H1 (cell line): Measurements from ENCODE around the gene NPIPB6. TPM values are rescaled to one million over a fixed set of nuclear protein-coding genes. Genes with fewer than 3 reads are reported as not detected.

Experiments used
- CTCF ChIA-PET: fragments of 300-600 bp; sonication (Branson Sonifier 250); formaldehyde crosslinking; loops from one replicate; lab custom pipeline; 2021; ENCODE audit not compliant: partially characterized antibody; lab: Charles Lee
- POLR2A ChIA-PET: fragments of 300-600 bp; sonication (Branson Sonifier 250); formaldehyde crosslinking; loops from one replicate; lab custom pipeline; 2021; ENCODE audit warnings: inconsistent platforms; ENCODE audit not compliant: partially characterized antibody; lab: Charles Lee
- DNase-seq, 2 experiments: peaks; one replicate each; pipeline versions ENCODE4 v3.0.0 to v3.0.0-alpha.2; 2010 to 2022; ENCODE audit warnings: low spot score in 2 of 2, low read depth in 1 of 2, mixed read lengths in 1 of 2
- FAIRE-seq: peaks from 2 replicates; lab custom pipeline; 2011; peaks lifted over from hg19 to GRCh38; lab: Jason Lieb, UNC
- H2AFZ ChIP-seq: 2 replicates; pipeline ENCODE4 v1.8.1; 2012; ENCODE audit warnings: low read length, inconsistent platforms
- H2AK5ac ChIP-seq: 2 replicates; pipeline ENCODE4 v1.6.1; 2013; ENCODE audit warnings: low read depth, low read length
- H2BK120ac ChIP-seq: replicated peaks from 2 replicates; pipeline ENCODE3; 2013; ENCODE audit warnings: low read depth, low read length, inconsistent platforms
- H2BK12ac ChIP-seq: 2 replicates; pipeline ENCODE4 v1.6.1; 2013; ENCODE audit warnings: low read depth, low read length
- H2BK15ac ChIP-seq: 2 replicates; pipeline ENCODE4 v1.6.1; 2013; ENCODE audit warnings: low read length
- H2BK20ac ChIP-seq: 2 replicates; pipeline ENCODE4 v1.6.1; 2013; ENCODE audit warnings: low read length
- H2BK5ac ChIP-seq: 2 replicates; pipeline ENCODE4 v1.6.1; 2013; ENCODE audit warnings: low read depth, low read length
- H3K14ac ChIP-seq: 2 replicates; pipeline ENCODE4 v1.6.1; 2013; ENCODE audit warnings: inconsistent platforms; ENCODE audit not compliant: insufficient read length
- H3K18ac ChIP-seq: 2 replicates; pipeline ENCODE4 v1.6.1; 2013; ENCODE audit warnings: low read length; ENCODE audit errors: extremely low read depth
- H3K23ac ChIP-seq: 2 replicates; pipeline ENCODE4 v1.6.1; 2013; ENCODE audit warnings: inconsistent platforms; ENCODE audit not compliant: insufficient read length
- H3K23me2 ChIP-seq: 2 replicates; pipeline ENCODE4 v1.6.1; 2013; ENCODE audit warnings: low read depth, low read length
- H3K27ac ChIP-seq: 2 replicates; pipeline ENCODE4 v1.6.1; 2011; ENCODE audit warnings: low read depth, low read length, inconsistent platforms
- H3K27me3 ChIP-seq, 4 experiments: replicated peaks in 1 of 4; 1 replicate in 1 of 4; 2 replicates in 3 of 4; pipeline versions ENCODE4 v1.6.1 to v1.8.1; 2011 to 2013; ENCODE audit warnings: low read length in 3 of 4, mild to moderate bottlenecking in 3 of 4, inconsistent platforms in 2 of 4, mixed read lengths in 2 of 4, moderate library complexity in 1 of 4; ENCODE audit not compliant: control insufficient read depth in 3 of 4, insufficient read depth in 3 of 4; ENCODE audit errors: extremely low read depth in 1 of 4
- H3K36me3 ChIP-seq, 4 experiments: 2 replicates each; pipeline versions ENCODE4 v1.6.1 to v1.8.1; 2011 to 2013; ENCODE audit warnings: mild to moderate bottlenecking in 4 of 4, low read length in 3 of 4, moderate library complexity in 2 of 4, control low read depth in 1 of 4, inconsistent platforms in 1 of 4; ENCODE audit not compliant: insufficient read depth in 4 of 4, control insufficient read depth in 2 of 4
- H3K4ac ChIP-seq: replicated peaks from 2 replicates; pipeline ENCODE3; 2013; ENCODE audit warnings: low read length, low read depth, mixed read lengths, inconsistent platforms; ENCODE audit not compliant: insufficient read length
- H3K4me1 ChIP-seq, 4 experiments: replicated peaks in 1 of 4; 1 replicate in 1 of 4; 2 replicates in 3 of 4; pipeline versions ENCODE4 v1.6.1 to v1.8.1; 2011 to 2013; ENCODE audit warnings: low read length in 3 of 4, inconsistent platforms in 2 of 4, mixed read lengths in 1 of 4; ENCODE audit not compliant: insufficient read depth in 4 of 4, control insufficient read depth in 3 of 4
- H3K4me2 ChIP-seq, 2 experiments: 2 replicates each; pipeline versions ENCODE4 v1.6.1 to v1.8.1; 2011 to 2013; ENCODE audit warnings: low read depth in 2 of 2, low read length in 2 of 2, control low read depth in 1 of 2, inconsistent platforms in 1 of 2, mild to moderate bottlenecking in 1 of 2; ENCODE audit not compliant: insufficient read depth in 1 of 2
- H3K4me3 ChIP-seq, 4 experiments: fragments of 200-600, 300-600 bp in 1 of 4; sonication (generic), shearing (Covaris generic), sonication (Bioruptor Twin) in 1 of 4; 2 replicates each; pipeline versions ENCODE4 v1.5.1 to v1.8.1; 2011 to 2016; ENCODE audit warnings: low read length in 4 of 4, low read depth in 3 of 4, control low read depth in 2 of 4, inconsistent platforms in 2 of 4, mild to moderate bottlenecking in 2 of 4, mixed read lengths in 1 of 4, moderate library complexity in 1 of 4; ENCODE audit not compliant: insufficient read depth in 2 of 4; ENCODE audit errors: extremely low read depth in 1 of 4
- H3K56ac ChIP-seq: replicated peaks from 2 replicates; pipeline ENCODE3; 2013; ENCODE audit warnings: low read depth, mild to moderate bottlenecking, mixed read lengths, low read length, inconsistent platforms; ENCODE audit not compliant: insufficient read length
- H3K79me1 ChIP-seq: 2 replicates; pipeline ENCODE4 v1.6.1; 2013; ENCODE audit warnings: low read depth, low read length, control low read depth
- H3K79me2 ChIP-seq, 2 experiments: 2 replicates each; pipeline versions ENCODE4 v1.6.1 to v1.8.1; 2012 to 2013; ENCODE audit warnings: low read length in 2 of 2, mild to moderate bottlenecking in 2 of 2, inconsistent platforms in 1 of 2; ENCODE audit not compliant: insufficient read depth in 2 of 2, control insufficient read depth in 1 of 2
- H3K9ac ChIP-seq, 4 experiments: replicated peaks in 1 of 4; 1 replicate in 1 of 4; 2 replicates in 3 of 4; pipeline versions ENCODE4 v1.6.1 to v1.8.1; 2011 to 2013; ENCODE audit warnings: low read depth in 3 of 4, low read length in 3 of 4, control low read depth in 2 of 4, mild to moderate bottlenecking in 2 of 4, moderate library complexity in 2 of 4, inconsistent platforms in 1 of 4; ENCODE audit errors: extremely low read depth in 1 of 4
- H3K9me3 ChIP-seq, 2 experiments: 2 replicates each; pipeline versions ENCODE4 v1.6.1 to v1.8.1; 2012 to 2013; ENCODE audit warnings: mild to moderate bottlenecking in 2 of 2, moderate library complexity in 2 of 2, control low read depth in 1 of 2, inconsistent platforms in 1 of 2, low read depth in 1 of 2, low read length in 1 of 2, mixed read lengths in 1 of 2; ENCODE audit not compliant: insufficient read depth in 2 of 2
- H4K20me1 ChIP-seq, 2 experiments: replicated peaks in 1 of 2; 2 replicates each; pipeline versions ENCODE3 to v1.8.1; 2011 to 2013; ENCODE audit warnings: inconsistent platforms in 2 of 2, low read length in 2 of 2, mild to moderate bottlenecking in 1 of 2; ENCODE audit not compliant: insufficient read depth in 2 of 2, control insufficient read depth in 1 of 2
- H4K5ac ChIP-seq: 2 replicates; pipeline ENCODE4 v1.6.1; 2013; ENCODE audit warnings: low read length, low read depth, mixed read lengths, inconsistent platforms; ENCODE audit not compliant: insufficient read length
- H4K8ac ChIP-seq: 2 replicates; pipeline ENCODE4 v1.8.0; 2013; ENCODE audit warnings: mild to moderate bottlenecking, moderate library complexity, low read length, inconsistent platforms; ENCODE audit not compliant: insufficient read depth; ENCODE audit errors: extremely low read depth
- H4K91ac ChIP-seq: replicated peaks from 2 replicates; pipeline ENCODE3; 2013; ENCODE audit warnings: low read length, mixed read lengths, inconsistent platforms; ENCODE audit not compliant: insufficient read length
- CREB1 ChIP-seq: IDR thresholded peaks from 2 replicates; pipeline ENCODE4 v1.6.1; 2012; ENCODE audit warnings: inconsistent platforms
- GTF2F1 ChIP-seq: IDR thresholded peaks from 2 replicates; pipeline ENCODE4 v1.6.1; 2012; ENCODE audit warnings: low read depth, low read length, improper control_type of control experiment, borderline replicate concordance
- JUN ChIP-seq: IDR thresholded peaks from 2 replicates; pipeline ENCODE4 v1.6.1; 2011; ENCODE audit warnings: low read depth, mild to moderate bottlenecking, improper control_type of control experiment, low read length
- MAFK ChIP-seq: IDR thresholded peaks from 2 replicates; pipeline ENCODE4 v1.6.1; 2012; ENCODE audit warnings: low read depth, mild to moderate bottlenecking, improper control_type of control experiment, low read length
- POLR2A ChIP-seq, 2 experiments: IDR thresholded peaks; 1 replicate in 1 of 2; 2 replicates in 1 of 2; pipeline ENCODE4 v1.6.1; 2011; ENCODE audit warnings: low read depth in 2 of 2, low read length in 2 of 2, mild to moderate bottlenecking in 2 of 2; ENCODE audit errors: control extremely low read depth in 1 of 2
- POLR2AphosphoS5 ChIP-seq: IDR thresholded peaks from 2 replicates; pipeline ENCODE4 v1.6.1; 2011; ENCODE audit warnings: low read depth, low read length
- RBBP5 ChIP-seq: IDR thresholded peaks from 2 replicates; pipeline ENCODE4 v1.7.1; 2012; ENCODE audit warnings: low read depth, mild to moderate bottlenecking, inconsistent platforms, low read length, moderate library complexity, borderline replicate concordance
- RFX5 ChIP-seq: IDR thresholded peaks from 2 replicates; pipeline ENCODE4 v1.6.1; 2011; ENCODE audit warnings: low read depth, low read length, improper control_type of control experiment, borderline replicate concordance
- ZNF274 ChIP-seq: IDR thresholded peaks from 2 replicates; pipeline ENCODE4 v1.7.0; 2012; ENCODE audit warnings: low read length, borderline replicate concordance; ENCODE audit errors: extremely low read depth
- WGBS, 2 experiments: shearing (Covaris generic) in 1 of 2; methylation state at CpG; one replicate each; pipeline versions ENCODE4 v1.1.6 to v1.1.7; 2013 to 2015; ENCODE audit warnings: low lambda C conversion rate in 2 of 2, mixed read lengths in 2 of 2, inconsistent platforms in 1 of 2, low coverage in 1 of 2, missing lambda C conversion rate in 1 of 2; ENCODE audit not compliant: insufficient replicate concordance in 2 of 2, insufficient coverage in 1 of 2, insufficient read length in 1 of 2; ENCODE audit errors: extremely low coverage in 1 of 2, missing lambda C conversion rate in 1 of 2; 5-methylcytosine and 5-hydroxymethylcytosine counted together
- polyA plus RNA-seq, 7 experiments: library from polyadenylated mRNA; depleted of rRNA in 3 of 7; stranded (reverse) in 5 of 7; unstranded in 2 of 7; fragments of >200 nt in 5 of 7; fragments of 200-250 nt in 2 of 7; gene quantifications; 1 replicate in 5 of 7; 2 replicates in 1 of 7; 4 replicates in 1 of 7; pipeline versions ENCODE4 v1.2.1 to v1.2.3, GENCODE V29; 2011 to 2013; ENCODE audit warnings: missing spikeins in 2 of 7, mixed read lengths in 2 of 7
- total RNA-seq: library from RNA; stranded (reverse); fragmentation: NEBNext Ultra II Directional; extraction: Animal tissue kit (Norgen Biotek cat#: 25700); gene quantifications from 2 replicates; pipeline ENCODE4 v1.2.1, GENCODE V29; 2021
- TF ChIP-seq, protein P1 (sequence below): IDR thresholded peaks from 2 replicates; pipeline ENCODE4 v1.6.1; 2011; ENCODE audit warnings: low read depth, mild to moderate bottlenecking, low read length; ENCODE audit not compliant: insufficient read depth

The NPIPB6 gene
- total and polyA plus RNA-seq, 2 of the 8 experiments (the other 6 are each of a cell fraction or from before 2014, with no cell fraction given): 0.83 to 1.9 TPM

DNA sequence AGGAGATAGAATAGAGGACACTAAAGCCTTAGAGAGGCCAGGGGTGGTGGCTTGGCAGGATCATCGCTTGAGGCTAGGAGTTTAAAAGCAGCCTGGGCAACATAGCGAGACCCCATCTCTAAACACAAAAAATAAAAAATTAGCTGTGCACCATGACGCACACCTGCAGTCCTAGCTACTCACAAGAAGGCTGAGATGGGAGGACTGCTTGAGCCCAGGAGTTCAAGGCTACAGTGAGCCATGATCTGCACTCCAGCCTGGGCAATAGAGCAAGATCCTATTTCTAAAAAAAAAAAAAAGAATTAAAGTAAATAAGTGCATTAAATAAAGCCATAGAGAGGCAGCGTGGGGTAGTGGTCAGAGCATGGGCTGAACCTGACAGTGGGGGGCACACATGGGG is 51.9 kb downstream of the NPIPB6 start:
- H3K36me3 ChIP-seq: peaks cover 0 to 5% (median 0%) of the 10 kb centered on the region in 4 experiments; a peak in 4 of 8 replicates
- no peak overlapping the region for H2AK5ac ChIP-seq
- no peak for DNase-seq
- no peak overlapping the region for H3K4me3 ChIP-seq
- no peak for TF ChIP-seq RBBP5
- no peak for TF ChIP-seq JUN
- no peak for TF ChIP-seq MAFK
- TF ChIP-seq POLR2AphosphoS5: no peak
- no peak for TF ChIP-seq ZNF274
- TF ChIP-seq, protein P1, sequence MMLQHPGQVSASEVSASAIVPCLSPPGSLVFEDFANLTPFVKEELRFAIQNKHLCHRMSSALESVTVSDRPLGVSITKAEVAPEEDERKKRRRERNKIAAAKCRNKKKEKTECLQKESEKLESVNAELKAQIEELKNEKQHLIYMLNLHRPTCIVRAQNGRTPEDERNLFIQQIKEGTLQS: no peak
- no peak for TF ChIP-seq CREB1
- TF ChIP-seq RFX5: no peak
- no peak for TF ChIP-seq GTF2F1
- no peak for TF ChIP-seq POLR2A (IDR thresholded peaks at IDR 0.05; ENCODE audit: control extremely low read depth in 1 of 2, low read depth in 2 of 2, low read length in 2 of 2)
- TF ChIP-seq, all 59 proteins: peak for 0
- H3K18ac ChIP-seq: no peak overlapping the region
- H4K8ac ChIP-seq: no peak overlapping the region
- H3K79me2 ChIP-seq: peaks cover 0 to 37% of the 10 kb centered on the region in 2 experiments; a peak in 3 of 4 replicates
- H3K23me2 ChIP-seq: no peaks in the 10 kb centered on the region
- no peak overlapping the region for H3K23ac ChIP-seq
- H2AFZ ChIP-seq: no peak overlapping the region
- H3K14ac ChIP-seq: no peak overlapping the region
- no peaks in the 10 kb centered on the region; a peak in 1 of 7 replicates for H3K4me1 ChIP-seq
- no peak overlapping the region for H3K4me2 ChIP-seq
- H3K9ac ChIP-seq: no peak overlapping the region
- H3K27ac ChIP-seq: no peak overlapping the region
- H3K27me3 ChIP-seq: no peaks in the 10 kb centered on the region
- no peak overlapping the region for H4K91ac ChIP-seq
- 87% methylated on average over 4 of the region's 4 CpGs; no CpG with 5 or more reads in 1 of the 2 experiments for WGBS, 2 experiments
- H3K9me3 ChIP-seq: no peaks in the 10 kb centered on the region
- no peak overlapping the region for H2BK120ac ChIP-seq
- no peak overlapping the region for H2BK20ac ChIP-seq
- H2BK15ac ChIP-seq: no peak overlapping the region
- no peak overlapping the region for H4K5ac ChIP-seq
- POLR2A ChIA-PET: interaction anchor here (0.6 to 2.3 kb wide), 2 partner anchors 13 to 299 kb away, joined by 3 to 5 read pairs; no protein-coding TSS in a partner anchor
- no peak overlapping the region for H3K4ac ChIP-seq
- H2BK12ac ChIP-seq: no peak overlapping the region
- H2BK5ac ChIP-seq: no peak overlapping the region
- peaks cover 20% of the 10 kb centered on the region for H3K79me1 ChIP-seq
- peaks cover 14 to 30% of the 10 kb centered on the region in 2 experiments for H4K20me1 ChIP-seq
- CTCF ChIA-PET: interaction anchor here (0.6 to 4.5 kb wide), 3 partner anchors 10 to 33 kb away, joined by 3 to 22 read pairs (median 14); no protein-coding TSS in a partner anchor
- no peak for FAIRE-seq
- no peak overlapping the region for H3K56ac ChIP-seq
